ENCODE results near the gene FAM187B.
"Not testable (repeated sequence)": the region's sequence is repeated elsewhere in the genome, so short reads cannot be mapped to it uniquely, and the experiment has no call there.

The FAM187B gene

DNA sequence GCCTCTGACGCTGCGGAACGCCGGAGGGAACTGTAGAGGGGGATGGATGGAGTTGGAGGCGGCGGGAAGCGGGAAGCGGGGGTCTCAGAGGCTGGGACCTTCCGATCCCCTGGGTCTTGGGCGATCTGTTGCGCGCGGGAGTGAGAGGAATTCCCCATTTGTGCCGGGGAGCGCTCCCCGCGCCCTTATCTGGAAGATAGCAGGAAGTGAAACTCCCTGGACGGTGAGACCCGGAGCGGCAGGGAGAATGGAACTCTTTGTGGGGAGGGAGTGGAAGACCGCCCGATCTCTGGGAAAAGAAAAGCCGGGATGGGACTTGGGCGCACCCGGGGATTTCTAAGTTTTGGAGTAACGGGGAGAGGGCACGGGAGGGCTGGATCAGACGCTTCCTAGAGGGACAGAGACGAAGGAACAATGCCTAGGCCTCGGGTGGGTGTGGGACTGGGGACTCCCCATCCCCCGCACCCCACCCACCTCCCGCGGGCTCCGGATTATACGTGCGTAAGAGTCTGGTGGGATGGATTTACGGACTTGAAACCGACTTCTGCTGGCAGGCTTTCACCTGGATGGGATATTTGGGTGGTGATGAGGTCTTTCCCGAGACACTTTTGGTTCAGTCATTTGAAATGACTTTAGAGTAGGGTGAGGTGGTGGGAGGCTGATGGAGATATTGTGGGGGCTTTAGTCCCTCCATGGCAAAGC is 20.8 kb upstream of the FAM187B start:
- H3K9me3 ChIP-seq (ENCODE audit: control insufficient read depth in 1 of 2, low read length in 2 of 2): no peaks in the 10 kb centered on the region
- peak overlapping the region; percentile 93 for H3K27ac ChIP-seq (ENCODE audit: low read depth, low read length)
- peak overlapping the region; percentile 73 to 88 for H3K9ac ChIP-seq (ENCODE audit: low read depth in 1 of 2, low read length in 2 of 2)
- H3K27me3 ChIP-seq (ENCODE audit: control insufficient read depth in 1 of 2, insufficient read depth in 2 of 2, low read length in 2 of 2): no peaks in the 10 kb centered on the region
- peak overlapping the region; percentile 77 to 90 for H3K4me3 ChIP-seq (ENCODE audit: low read depth in 1 of 2, low read length in 2 of 2)
- H3K4me1 ChIP-seq (ENCODE audit: control insufficient read depth in 1 of 2, insufficient read depth in 2 of 2, low read length in 2 of 2): peaks cover 9 to 10% of the 10 kb centered on the region in 2 donors
- peaks cover 0 to 20% of the 10 kb centered on the region in 2 donors for H3K36me3 ChIP-seq (ENCODE audit: control insufficient read depth in 1 of 2, insufficient read depth in 2 of 2, low read length in 2 of 2)

DNA sequence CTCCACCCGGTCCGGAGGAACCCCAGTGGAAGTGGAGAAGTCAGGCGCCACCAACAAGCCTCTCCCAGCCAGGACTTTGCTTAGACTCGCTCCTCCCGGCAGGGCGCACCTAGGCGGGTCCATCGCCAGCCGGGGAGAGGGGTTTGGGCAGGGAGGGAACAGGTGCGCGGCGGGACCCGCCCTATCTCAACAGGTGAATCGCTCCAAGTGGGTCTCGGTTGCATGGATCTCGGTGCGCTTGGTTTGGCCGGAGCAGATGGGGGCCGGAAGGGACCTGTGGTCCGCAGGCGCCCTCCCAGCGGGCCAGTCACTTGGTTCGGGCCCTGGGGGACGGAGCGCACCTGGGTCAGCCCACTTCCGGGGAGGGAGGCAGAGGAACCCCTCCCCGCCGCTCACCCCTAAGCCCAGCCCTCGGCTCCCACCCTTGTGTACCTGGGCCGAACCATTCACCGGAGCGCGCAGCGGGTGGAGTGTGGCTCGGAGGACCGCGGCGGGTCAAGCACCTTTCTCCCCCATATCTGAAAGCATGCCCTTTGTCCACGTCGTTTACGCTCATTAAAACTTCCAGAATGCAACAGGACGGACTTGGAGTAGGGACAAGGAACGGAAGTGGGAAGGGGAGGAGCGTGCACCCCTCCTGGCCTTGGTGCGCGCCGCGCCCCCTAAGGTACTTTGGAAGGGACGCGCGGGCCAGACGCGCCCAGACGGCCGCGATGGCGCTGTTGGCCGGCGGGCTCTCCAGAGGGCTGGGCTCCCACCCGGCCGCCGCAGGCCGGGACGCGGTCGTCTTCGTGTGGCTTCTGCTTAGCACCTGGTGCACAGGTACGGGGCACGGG is 20.0 kb upstream of the FAM187B start, which contains the start of gene LSR:
LSR (plus strand) TSS at position 693 of the 836 bp plus-strand sequence; CDS start at position 714, 21 bp downstream.
- peak within 1 kb of the TSS; percentile 93 for H3K27ac ChIP-seq (ENCODE audit: low read depth, low read length)
- H3K9me3 ChIP-seq (ENCODE audit: control insufficient read depth in 1 of 2, low read length in 2 of 2): no peaks in the 10 kb centered on the region
- H3K4me1 ChIP-seq (ENCODE audit: control insufficient read depth in 1 of 2, insufficient read depth in 2 of 2, low read length in 2 of 2): peaks cover 9 to 10% of the 10 kb centered on the region in 2 donors
- peak within 1 kb of the TSS; percentile 73 to 88 for H3K9ac ChIP-seq (ENCODE audit: low read depth in 1 of 2, low read length in 2 of 2)
- H3K36me3 ChIP-seq (ENCODE audit: control insufficient read depth in 1 of 2, insufficient read depth in 2 of 2, low read length in 2 of 2): peaks cover 0 to 17% of the 10 kb centered on the region in 2 donors
- peak within 1 kb of the TSS; percentile 77 to 90 for H3K4me3 ChIP-seq (ENCODE audit: low read depth in 1 of 2, low read length in 2 of 2)
- H3K27me3 ChIP-seq (ENCODE audit: control insufficient read depth in 1 of 2, insufficient read depth in 2 of 2, low read length in 2 of 2): no peaks in the 10 kb centered on the region

DNA sequence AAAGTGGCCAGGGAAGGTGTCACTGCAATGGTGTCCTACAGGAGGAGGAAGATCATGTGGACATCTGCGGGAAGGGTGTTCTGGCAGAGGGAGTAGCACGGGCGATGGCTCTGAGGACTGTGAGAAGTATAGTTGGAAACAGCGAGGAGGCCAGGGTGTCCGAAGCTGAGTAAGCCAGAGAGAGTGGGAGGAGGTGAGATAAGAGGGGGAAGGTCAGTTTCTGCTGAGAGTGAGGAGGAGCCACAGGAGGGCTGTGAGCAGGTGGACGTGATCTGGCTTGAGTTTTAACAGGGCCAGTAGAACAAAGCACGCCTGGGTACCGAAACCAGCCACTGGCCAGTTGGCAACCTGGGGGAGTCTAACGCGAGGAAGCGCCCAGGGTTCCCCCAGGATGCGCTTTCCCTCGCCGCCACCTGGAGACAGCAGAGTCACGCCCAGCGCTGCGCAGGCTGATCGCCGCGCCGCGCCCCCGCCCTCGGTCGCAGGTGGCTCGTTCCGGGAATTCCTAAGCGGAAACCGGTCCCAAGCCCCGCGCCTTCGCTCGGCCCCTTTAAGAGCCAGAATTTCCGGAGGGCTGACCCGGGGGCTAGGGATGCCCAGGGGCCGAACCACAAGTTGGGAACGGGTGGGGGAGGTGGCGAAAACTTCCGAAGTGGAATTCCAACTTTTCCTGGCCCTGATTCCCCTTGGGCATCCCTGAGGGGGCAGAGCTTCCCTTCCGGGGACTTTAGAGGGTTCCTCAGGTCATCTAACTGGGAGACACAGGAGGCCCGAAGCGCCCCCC is 19.2 kb upstream of the FAM187B start:
- Histone ChIP-seq H3K9me3 (ENCODE audit: control insufficient read depth in 1 of 2, low read length in 2 of 2) (no peaks in the 10 kb centered on the region), H3K4me1 (ENCODE audit: control insufficient read depth in 1 of 2, insufficient read depth in 2 of 2, low read length in 2 of 2) (peaks cover 9 to 10% of the 10 kb centered on the region in 2 donors), H3K27ac (ENCODE audit: low read depth, low read length) (peak overlapping the region; percentile 93), H3K36me3 (ENCODE audit: control insufficient read depth in 1 of 2, insufficient read depth in 2 of 2, low read length in 2 of 2) (peaks cover 0 to 12% of the 10 kb centered on the region in 2 donors), H3K27me3 (ENCODE audit: control insufficient read depth in 1 of 2, insufficient read depth in 2 of 2, low read length in 2 of 2) (no peaks in the 10 kb centered on the region), H3K4me3 (ENCODE audit: low read depth in 1 of 2, low read length in 2 of 2) (peak overlapping the region; percentile 77 to 90), H3K9ac (ENCODE audit: low read depth in 1 of 2, low read length in 2 of 2) (peak overlapping the region; percentile 73 to 88)

DNA sequence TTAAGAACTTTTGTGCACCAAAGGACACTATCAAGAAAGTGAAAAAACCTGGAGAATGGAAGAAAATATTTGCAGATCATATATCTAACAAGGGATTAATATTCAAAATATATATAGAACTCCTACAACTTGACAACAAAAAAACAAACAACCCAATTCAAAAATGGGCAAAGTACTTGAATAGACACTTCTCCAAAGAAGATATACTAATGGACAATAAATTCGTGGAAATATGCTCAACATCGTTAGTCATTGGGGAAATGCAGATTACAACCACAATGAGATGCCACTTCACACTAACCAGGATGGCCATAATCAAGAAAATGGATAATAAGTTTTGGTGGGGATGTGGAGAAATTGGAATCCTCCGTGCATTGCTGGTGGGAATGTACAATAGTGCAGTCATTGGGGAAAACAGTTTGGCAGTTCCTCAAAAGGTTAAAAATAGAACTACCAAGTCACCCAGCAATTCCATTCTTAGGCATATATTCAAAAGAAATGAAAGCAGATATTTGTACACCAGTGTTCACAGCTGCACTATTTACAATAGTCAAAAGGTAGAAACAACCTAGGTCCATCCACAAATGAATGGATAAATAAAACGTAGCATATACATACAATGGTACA is 18.0 kb upstream of the FAM187B start:
- Histone ChIP-seq H3K36me3 (ENCODE audit: control insufficient read depth in 1 of 2, insufficient read depth in 2 of 2, low read length in 2 of 2) (peaks cover 0 to 11% of the 10 kb centered on the region in 2 donors), H3K9me3 (ENCODE audit: control insufficient read depth in 1 of 2, low read length in 2 of 2) (no peaks in the 10 kb centered on the region), H3K4me1 (ENCODE audit: control insufficient read depth in 1 of 2, insufficient read depth in 2 of 2, low read length in 2 of 2) (peaks cover 9 to 10% of the 10 kb centered on the region in 2 donors), H3K27me3 (ENCODE audit: control insufficient read depth in 1 of 2, insufficient read depth in 2 of 2, low read length in 2 of 2) (no peaks in the 10 kb centered on the region), H3K4me3 (ENCODE audit: low read depth in 1 of 2, low read length in 2 of 2) (no peak overlapping the region), H3K9ac (ENCODE audit: low read depth in 1 of 2, low read length in 2 of 2) (no peak overlapping the region), H3K27ac (ENCODE audit: low read depth, low read length) (no peak overlapping the region)

DNA sequence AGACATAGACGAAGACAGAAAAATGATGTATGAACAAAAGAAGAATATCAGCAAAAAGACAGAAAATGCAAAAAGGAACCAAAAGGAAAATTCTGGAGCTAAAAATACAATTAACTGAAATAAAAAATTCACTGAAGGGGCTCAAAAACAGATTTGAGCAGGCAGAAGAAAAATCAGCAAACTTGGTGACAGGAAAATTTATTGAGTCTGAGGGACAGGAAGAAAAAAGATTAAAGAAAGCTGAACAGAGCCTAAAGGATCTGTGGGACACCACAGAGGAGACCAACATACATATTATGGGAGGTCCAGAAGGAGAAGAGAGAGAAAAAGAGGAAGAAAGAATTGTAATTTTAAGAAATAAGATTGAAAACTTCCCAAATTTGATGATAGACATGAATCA is 12.9 kb upstream of the FAM187B start:
- H3K36me3 ChIP-seq (ENCODE audit: control insufficient read depth in 1 of 2, insufficient read depth in 2 of 2, low read length in 2 of 2): no peaks in the 10 kb centered on the region
- no peaks in the 10 kb centered on the region for H3K27me3 ChIP-seq (ENCODE audit: control insufficient read depth in 1 of 2, insufficient read depth in 2 of 2, low read length in 2 of 2)
- no peak overlapping the region for H3K9ac ChIP-seq (ENCODE audit: low read depth in 1 of 2, low read length in 2 of 2)
- H3K4me1 ChIP-seq (ENCODE audit: control insufficient read depth in 1 of 2, insufficient read depth in 2 of 2, low read length in 2 of 2): no peaks in the 10 kb centered on the region
- H3K27ac ChIP-seq (ENCODE audit: low read depth, low read length): no peak overlapping the region
- no peak overlapping the region for H3K4me3 ChIP-seq (ENCODE audit: low read depth in 1 of 2, low read length in 2 of 2)
- no peaks in the 10 kb centered on the region for H3K9me3 ChIP-seq (ENCODE audit: control insufficient read depth in 1 of 2, low read length in 2 of 2)

DNA sequence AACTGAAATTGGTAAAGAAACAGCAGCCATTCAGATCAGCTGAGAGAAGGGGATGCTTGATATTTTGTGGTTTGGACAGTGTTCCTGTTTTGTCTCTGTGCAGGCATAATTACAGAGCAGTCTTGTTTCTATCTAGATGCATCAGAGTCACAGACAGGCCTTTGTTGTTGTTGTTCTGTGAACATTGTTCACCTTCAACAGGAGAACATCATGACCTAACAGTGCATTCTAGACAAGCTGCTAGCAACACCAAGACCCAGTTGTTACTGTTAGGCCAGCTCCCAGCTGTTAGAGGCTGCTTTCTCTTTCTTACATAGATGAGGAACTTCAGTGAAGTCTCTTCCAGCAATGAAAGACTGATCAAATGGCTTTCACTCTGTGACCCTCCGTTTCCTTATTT is 11.8 kb upstream of the FAM187B start:
- no peaks in the 10 kb centered on the region for H3K27me3 ChIP-seq (ENCODE audit: control insufficient read depth in 1 of 2, insufficient read depth in 2 of 2, low read length in 2 of 2)
- no peaks in the 10 kb centered on the region for H3K36me3 ChIP-seq (ENCODE audit: control insufficient read depth in 1 of 2, insufficient read depth in 2 of 2, low read length in 2 of 2)
- no peaks in the 10 kb centered on the region for H3K9me3 ChIP-seq (ENCODE audit: control insufficient read depth in 1 of 2, low read length in 2 of 2)
- no peaks in the 10 kb centered on the region for H3K4me1 ChIP-seq (ENCODE audit: control insufficient read depth in 1 of 2, insufficient read depth in 2 of 2, low read length in 2 of 2)
- no peak overlapping the region for H3K9ac ChIP-seq (ENCODE audit: low read depth in 1 of 2, low read length in 2 of 2)
- H3K4me3 ChIP-seq (ENCODE audit: low read depth in 1 of 2, low read length in 2 of 2): no peak overlapping the region
- H3K27ac ChIP-seq (ENCODE audit: low read depth, low read length): peak overlapping the region; percentile 11

DNA sequence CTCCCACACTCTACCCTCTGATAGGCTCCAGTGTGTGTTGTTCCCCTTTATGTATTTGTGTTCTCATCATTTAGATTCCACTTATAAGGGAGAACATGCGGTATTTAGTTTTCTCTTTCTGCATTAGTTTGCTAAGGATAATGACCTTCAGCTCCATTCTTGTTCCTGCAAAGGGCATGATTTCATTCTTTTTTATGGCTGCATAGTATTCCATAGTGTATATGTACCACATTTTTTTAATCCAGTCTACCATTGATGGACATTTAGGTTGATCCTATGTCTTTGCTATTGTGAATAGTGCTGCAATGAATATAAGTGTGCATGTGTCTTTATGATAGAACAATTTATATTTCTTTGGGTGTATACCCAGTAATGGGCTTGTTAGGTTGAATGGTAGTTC is 11.1 kb upstream of the FAM187B start:
- not testable (repeated sequence) for H3K27me3 ChIP-seq (ENCODE audit: control insufficient read depth in 1 of 2, insufficient read depth in 2 of 2, low read length in 2 of 2); H3K9me3 ChIP-seq (ENCODE audit: control insufficient read depth in 1 of 2, low read length in 2 of 2); H3K4me3 ChIP-seq (ENCODE audit: low read depth in 1 of 2, low read length in 2 of 2); H3K27ac ChIP-seq (ENCODE audit: low read depth, low read length); H3K9ac ChIP-seq (ENCODE audit: low read depth in 1 of 2, low read length in 2 of 2); H3K36me3 ChIP-seq (ENCODE audit: control insufficient read depth in 1 of 2, insufficient read depth in 2 of 2, low read length in 2 of 2); H3K4me1 ChIP-seq (ENCODE audit: control insufficient read depth in 1 of 2, insufficient read depth in 2 of 2, low read length in 2 of 2)

DNA sequence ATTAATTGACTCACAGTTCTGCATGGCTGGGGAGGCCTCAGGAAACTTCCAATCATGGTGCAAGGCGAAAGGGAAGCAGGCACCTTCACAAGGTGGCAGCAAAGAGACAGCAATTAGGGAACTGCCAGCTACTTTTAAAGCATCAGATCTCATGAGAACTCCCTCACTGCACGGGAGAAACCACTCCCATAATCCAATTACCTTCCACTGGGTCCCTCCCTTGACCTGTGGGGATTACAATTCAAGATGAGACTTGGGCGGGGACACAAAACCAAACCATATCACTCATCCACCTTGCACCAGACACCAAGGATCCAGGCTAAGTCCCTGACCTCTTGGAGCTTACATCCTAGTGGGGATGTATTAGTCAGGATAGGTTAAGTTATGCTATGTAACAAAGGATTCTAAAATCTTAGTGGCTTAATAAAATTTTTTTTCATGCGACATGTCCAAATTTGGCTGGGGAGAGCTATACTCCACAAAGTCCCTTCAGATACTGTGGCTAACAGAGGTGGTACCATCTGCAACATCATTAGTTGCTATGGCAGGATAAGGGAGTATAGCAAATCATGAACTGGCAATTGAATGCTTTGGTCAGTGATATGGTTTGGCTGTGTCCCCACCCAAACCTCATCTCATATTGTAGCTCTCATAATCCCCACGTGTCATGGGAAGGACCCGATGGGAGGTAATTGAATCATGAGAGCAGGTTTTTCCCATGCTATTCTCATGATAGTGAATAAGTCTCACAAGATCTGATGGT is 8.3 kb upstream of the FAM187B start:
- Histone ChIP-seq H3K36me3 (ENCODE audit: control insufficient read depth in 1 of 2, insufficient read depth in 2 of 2, low read length in 2 of 2) (no peaks in the 10 kb centered on the region), H3K4me1 (ENCODE audit: control insufficient read depth in 1 of 2, insufficient read depth in 2 of 2, low read length in 2 of 2) (peaks cover 0 to 3% of the 10 kb centered on the region in 2 donors), H3K27me3 (ENCODE audit: control insufficient read depth in 1 of 2, insufficient read depth in 2 of 2, low read length in 2 of 2) (no peaks in the 10 kb centered on the region), H3K9me3 (ENCODE audit: control insufficient read depth in 1 of 2, low read length in 2 of 2) (no peaks in the 10 kb centered on the region), H3K9ac (ENCODE audit: low read depth in 1 of 2, low read length in 2 of 2) (no peak overlapping the region), H3K27ac (ENCODE audit: low read depth, low read length) (no peak overlapping the region), H3K4me3 (ENCODE audit: low read depth in 1 of 2, low read length in 2 of 2) (no peak overlapping the region)

DNA sequence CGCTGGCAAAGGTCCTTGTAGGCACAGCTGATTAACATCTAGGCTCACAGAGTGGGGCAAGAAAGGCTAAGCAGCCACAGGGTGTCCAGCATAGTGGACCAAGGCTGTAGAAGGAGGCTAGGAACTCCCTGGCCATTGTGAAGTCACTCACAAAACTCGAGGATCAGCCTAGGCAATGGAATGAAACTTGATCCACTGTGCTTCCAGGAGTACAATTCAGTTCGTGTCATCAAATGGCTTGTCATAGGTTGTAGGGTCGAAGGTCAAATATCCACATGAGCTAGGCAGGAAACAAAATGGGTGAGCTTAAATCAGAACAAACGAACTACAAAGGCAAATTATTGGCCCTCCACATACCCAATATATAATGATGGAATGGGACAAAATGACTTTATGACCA is 4.4 kb upstream of the FAM187B start:
- Histone ChIP-seq H3K4me3 (ENCODE audit: low read depth in 1 of 2, low read length in 2 of 2) (no peak overlapping the region), H3K27me3 (ENCODE audit: control insufficient read depth in 1 of 2, insufficient read depth in 2 of 2, low read length in 2 of 2) (no peaks in the 10 kb centered on the region), H3K27ac (ENCODE audit: low read depth, low read length) (no peak overlapping the region), H3K4me1 (ENCODE audit: control insufficient read depth in 1 of 2, insufficient read depth in 2 of 2, low read length in 2 of 2) (peaks cover 0 to 3% of the 10 kb centered on the region in 2 donors), H3K36me3 (ENCODE audit: control insufficient read depth in 1 of 2, insufficient read depth in 2 of 2, low read length in 2 of 2) (no peaks in the 10 kb centered on the region), H3K9me3 (ENCODE audit: control insufficient read depth in 1 of 2, low read length in 2 of 2) (no peaks in the 10 kb centered on the region), H3K9ac (ENCODE audit: low read depth in 1 of 2, low read length in 2 of 2) (no peak overlapping the region)

Data from duodenal mucosa (tissue), 2 donors.